Adrenal gland (tissue), 12 donors: ENCODE measurements around the gene GPSM3. TPM values are rescaled to one million over a fixed set of nuclear protein-coding genes. Genes with fewer than 3 reads are reported as not detected.
"Not testable (repeated sequence)": the region's sequence is repeated elsewhere in the genome, so short reads cannot be mapped to it uniquely, and the experiment has no call there.

Experiments used
- DNase-seq, 7 donors: peaks; one replicate each; pipeline ENCODE4 v3.0.0-alpha.2; 2019 to 2020
- H3K27ac ChIP-seq, 5 donors: fragments of 200-600 bp; sonication (generic) in 4 of 5; 1 replicate in 3 of 5; 2 replicates in 2 of 5; pipeline versions ENCODE4 v1.5.1 to v1.8.0; 2016 to 2020; ENCODE audit warnings: mild to moderate bottlenecking in 1 of 5
- H3K27me3 ChIP-seq: fragments of 200-600 bp; 2 replicates; pipeline ENCODE4 v1.8.0; 2021
- H3K36me3 ChIP-seq, 2 donors: fragments of 200-600 bp; replicated peaks in 1 of 2; 1 replicate in 1 of 2; 2 replicates in 1 of 2; pipeline versions ENCODE4 v1.5.1 to v1.8.0; 2018 to 2022
- H3K4me1 ChIP-seq, 2 donors: fragments of 200-600 bp; replicated peaks in 1 of 2; 1 replicate in 1 of 2; 2 replicates in 1 of 2; pipeline versions ENCODE4 v1.5.1 to v1.8.0; 2018 to 2021
- H3K4me3 ChIP-seq, 4 donors: fragments of 200-600 bp; sonication (generic) in 3 of 4; one replicate each; pipeline ENCODE4 v1.5.1; 2016 to 2018
- H3K9me3 ChIP-seq, 3 donors: fragments of 200-600 bp; sonication (generic) in 1 of 3; replicated peaks in 1 of 3; 1 replicate in 2 of 3; 2 replicates in 1 of 3; pipeline versions ENCODE4 v1.5.1 to v1.8.0; 2016 to 2021
- CTCF ChIP-seq, 6 experiments: fragments of 450-650 bp in 4 of 6; fragments of 200-600 bp in 2 of 6; sonication (generic) in 1 of 6; IDR thresholded peaks; 1 replicate in 5 of 6; 2 replicates in 1 of 6; pipeline versions ENCODE4 v1.5.1 to v1.8.0; 2016 to 2021; ENCODE audit warnings: antibody characterized with exemption in 6 of 6, mild to moderate bottlenecking in 2 of 6, moderate library complexity in 1 of 6
- POLR2A ChIP-seq, 2 donors: fragments of 450-650 bp; IDR thresholded peaks; one replicate each; pipeline ENCODE4 v1.6.1; 2017; ENCODE audit warnings: antibody characterized with exemption in 2 of 2, mild to moderate bottlenecking in 2 of 2, moderate library complexity in 1 of 2
- WGBS, 4 donors: extraction: QIAGEN DNeasy Blood & Tissue Kit in 2 of 4; methylation state at CpG; one replicate each; pipeline versions ENCODE4 v1.1.5 to v1.1.7; 2013 to 2017; 5-methylcytosine and 5-hydroxymethylcytosine counted together
- intact Hi-C, 2 donors: fragments of 100-400 bp; cut with DNase I; formaldehyde crosslinking; loops; one replicate each; pipeline versions ENCODE4 v1.14.1 to v1.15.0; 2022 to 2023
- polyA plus RNA-seq, 3 donors: library from polyadenylated mRNA; stranded (reverse); fragments of 200-250 nt in 2 of 3; fragments of 350-450 nt in 1 of 3; fragmentation: Illumina TruSeq in 1 of 3; extraction: RNeasy Lipid Tissue Mini Kit (QIAGEN cat#74804) in 1 of 3; gene quantifications; one replicate each; pipeline ENCODE4 v1.2.3, GENCODE V29; 2013 to 2014
- total RNA-seq, 9 donors: library from RNA; depleted of rRNA in 4 of 9; stranded (reverse); fragments of >200 nt in 4 of 9; fragments of 120-200 nt in 1 of 9; fragmentation: NEBNext Ultra II Directional in 1 of 9; extraction: Animal tissue kit (Norgen Biotek cat#: 25700) in 1 of 9; gene quantifications; one replicate each; pipeline versions ENCODE4 v1.1.0 to v1.2.4, GENCODE V29; 2013 to 2023
- donor health status: healthy with polysubstance abuse.
- donor health status: Bipolar disorder and iron deficiency.
- donor health status: DM: yes; HTN: yes; CAD: no.
- donor health status: DM: no; HTN: no; CAD: no.
- donor health status: DM: no; HTN: no; CAD: no.
- donor health status: DM: yes; HTN: yes; CAD: no.

The GPSM3 gene
- total and polyA plus RNA-seq, 12 donors: 3.8 to 40.3 (median 17.6) TPM

GRCh38 chr6:32189069-32189741 lies 3.2 kb downstream of the GPSM3 start:
- WGBS, 4 donors: 1% methylated on average over 6 to 10 of the region's 10 CpGs
- no peak for DNase-seq
- H3K27me3 ChIP-seq: no peaks in the 10 kb centered on the region
- peak overlapping the region; percentile 25 to 82 (median 72) for H3K4me3 ChIP-seq
- H3K27ac ChIP-seq: peak overlapping the region; percentile 87 to 96 (median 89)
- no peaks in the 10 kb centered on the region for H3K9me3 ChIP-seq
- H3K4me1 ChIP-seq: peaks cover 16 to 46% of the 10 kb centered on the region in 2 donors
- TF ChIP-seq CTCF (IDR thresholded peaks at IDR 0.05): no peak
- TF ChIP-seq POLR2A (IDR thresholded peaks at IDR 0.05): no peak
- intact Hi-C loops: no loop called here
- peaks cover 0 to 23% of the 10 kb centered on the region in 2 donors for H3K36me3 ChIP-seq

GRCh38 chr6:32188381-32189068 lies 3.9 kb downstream of the GPSM3 start:
- H3K9me3 ChIP-seq: no peaks in the 10 kb centered on the region
- H3K27ac ChIP-seq: peak overlapping the region; percentile 87 to 96 (median 89)
- no peak for TF ChIP-seq POLR2A (IDR thresholded peaks at IDR 0.05)
- TF ChIP-seq CTCF (IDR thresholded peaks at IDR 0.05): no peak
- H3K4me1 ChIP-seq: peaks cover 16 to 42% of the 10 kb centered on the region in 2 donors
- H3K36me3 ChIP-seq: peaks cover 0 to 24% of the 10 kb centered on the region in 2 donors
- DNase-seq: no peak
- WGBS, 4 donors: 14 to 32% (median 20%) methylated on average over 7 to 13 of the region's 13 CpGs
- intact Hi-C loops: no loop called here
- peak overlapping the region in 3 of 4 donors; percentile 65 to 82 (median 78) for H3K4me3 ChIP-seq
- H3K27me3 ChIP-seq: no peaks in the 10 kb centered on the region

DNA sequence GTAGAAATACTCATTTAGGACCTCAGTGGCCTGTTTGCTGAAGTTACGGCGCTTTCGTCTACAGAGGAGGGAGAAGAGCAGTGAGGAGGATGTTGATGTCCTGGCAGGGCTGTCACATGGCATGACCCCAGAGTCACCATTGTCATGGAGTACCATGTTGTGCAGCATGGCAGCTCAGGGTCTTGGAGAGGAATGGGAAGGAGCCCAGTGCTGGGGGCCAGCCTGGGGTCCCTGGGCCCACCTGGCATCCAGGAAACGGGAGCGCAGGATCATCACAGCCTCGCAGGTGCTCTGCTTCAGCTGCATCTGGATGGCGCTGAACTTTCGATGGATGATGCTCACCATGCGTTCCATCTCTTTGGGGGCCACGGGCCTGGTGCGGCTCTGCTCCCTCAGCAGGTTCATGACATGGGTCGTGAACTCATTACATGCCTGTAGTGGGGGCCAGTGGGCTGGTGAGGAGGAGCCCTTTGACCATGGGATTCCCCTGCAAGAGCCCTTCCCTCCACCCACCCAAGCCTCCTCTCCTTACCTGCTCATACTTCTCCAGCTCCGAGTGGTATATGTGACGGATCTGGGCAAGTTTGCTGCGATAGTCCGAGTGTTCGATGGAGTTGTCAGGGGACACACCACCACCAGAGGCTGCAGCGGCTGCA lies 4.6 kb downstream of the GPSM3 start:
- peaks cover 0 to 30% of the 10 kb centered on the region in 2 donors for H3K36me3 ChIP-seq
- H3K4me3 ChIP-seq: peak overlapping the region in 1 of 4 donors; percentile 82
- 72 to 81% (median 79%) methylated on average over 14 to 18 of the region's 18 CpGs for WGBS, 4 donors
- H3K4me1 ChIP-seq: peaks cover 16 to 39% of the 10 kb centered on the region in 2 donors
- intact Hi-C loops, H3K9me3 ChIP-seq, H3K27me3 ChIP-seq: not testable (repeated sequence)
- peak in 1 of 7 donors; percentile 19 for DNase-seq
- peak overlapping the region in 3 of 5 donors; percentile 88 to 96 (median 94) for H3K27ac ChIP-seq

- H3K9me3 ChIP-seq: no peaks in the 10 kb centered on the region
- intact Hi-C loops: no loop called here
- H3K36me3 ChIP-seq: peaks cover 0 to 37% of the 10 kb centered on the region in 2 donors
- 66 to 77% (median 71%) methylated on average over 11 to 12 of the region's 12 CpGs for WGBS, 4 donors
- TF ChIP-seq CTCF (IDR thresholded peaks at IDR 0.05): no peak
- TF ChIP-seq POLR2A (IDR thresholded peaks at IDR 0.05): no peak
- H3K27me3 ChIP-seq: no peaks in the 10 kb centered on the region
- peaks cover 16 to 39% of the 10 kb centered on the region in 2 donors for H3K4me1 ChIP-seq
- DNase-seq: no peak
- H3K4me3 ChIP-seq: no peak overlapping the region
- H3K27ac ChIP-seq: peak overlapping the region in 3 of 5 donors; percentile 69 to 94 (median 81)
Measured at GRCh38 chr6:32187009-32187709, 5.3 kb downstream of the GPSM3 start.

DNA sequence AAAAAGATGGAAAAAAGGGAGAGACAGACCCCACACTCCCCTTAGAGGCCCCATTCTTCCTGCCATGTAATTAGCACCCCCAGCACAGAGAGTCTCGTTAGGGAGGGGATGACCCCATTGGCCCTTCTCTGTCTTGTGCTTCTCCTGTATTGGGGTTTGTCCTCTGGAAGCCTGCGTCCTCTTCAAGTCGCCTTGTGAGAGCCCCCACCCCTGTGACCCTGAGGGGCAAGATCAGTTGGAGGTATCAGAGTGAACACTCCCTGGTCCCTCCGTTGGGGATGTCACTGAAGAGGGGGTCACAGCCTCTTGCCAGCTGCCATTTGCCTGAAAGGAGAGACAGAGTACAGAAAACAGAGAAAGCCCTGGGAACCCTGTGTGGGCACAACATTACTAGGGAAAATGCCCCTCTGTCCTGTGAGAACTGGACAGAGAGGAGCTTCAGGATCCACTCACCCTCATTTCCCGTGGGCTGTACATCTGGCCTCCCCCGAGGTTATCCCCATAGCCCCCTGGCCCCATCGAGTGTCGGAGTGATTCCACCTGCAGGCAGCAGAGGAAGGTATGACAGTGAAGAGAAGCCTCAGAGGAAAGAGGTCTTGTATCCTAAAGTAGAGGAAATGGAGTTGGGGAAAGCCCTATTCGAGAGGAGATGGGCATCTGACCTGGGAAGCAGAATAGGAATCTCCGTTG lies 6.1 kb downstream of the GPSM3 start:
- DNase-seq, intact Hi-C loops, H3K9me3 ChIP-seq, H3K4me3 ChIP-seq, H3K27me3 ChIP-seq: not testable (repeated sequence)
- H3K4me1 ChIP-seq: peaks cover 16 to 39% of the 10 kb centered on the region in 2 donors
- H3K36me3 ChIP-seq: peaks cover 0 to 45% of the 10 kb centered on the region in 2 donors
- WGBS, 4 donors: 63 to 68% (median 64%) methylated on average over 10 of the region's 10 CpGs
- peak overlapping the region; percentile 60 to 81 (median 76) for H3K27ac ChIP-seq
